ENCODE results near the gene EEF1A2. TPM values are rescaled to one million over a fixed set of nuclear protein-coding genes. Genes with fewer than 3 reads are reported as not detected.
"Not testable (repeated sequence)": the region's sequence is repeated elsewhere in the genome, so short reads cannot be mapped to it uniquely, and the experiment has no call there.

Gene EEF1A2
- total and polyA plus RNA-seq, 2 donors from 2014 or later: 1.5 to 18.1 TPM

GRCh38 chr20:63517376-63518309 is 18.8 kb upstream of the EEF1A2 start:
- no peak overlapping the region for H3K27ac ChIP-seq (ENCODE audit: low read depth in 2 of 2, low read length in 2 of 2)
- no peak for TF ChIP-seq CTCF (IDR thresholded peaks at IDR 0.05; ENCODE audit: borderline replicate concordance, extremely low read depth, insufficient read depth)
- no peak overlapping the region for H3K4me3 ChIP-seq (ENCODE audit: low read length in 3 of 3)
- H3K4me1 ChIP-seq (ENCODE audit: control insufficient read depth in 2 of 3, insufficient read depth in 2 of 3, low read depth in 1 of 3, low read length in 3 of 3): peaks cover 0 to 11% (median 0%) of the 10 kb centered on the region in 3 donors
- no peaks in the 10 kb centered on the region for H3K36me3 ChIP-seq (ENCODE audit: control insufficient read depth in 2 of 3, insufficient read depth in 3 of 3, low read length in 3 of 3)
- H3K27me3 ChIP-seq (ENCODE audit: control insufficient read depth, insufficient read depth, low read length): no peaks in the 10 kb centered on the region
- no peaks in the 10 kb centered on the region for H3K9me3 ChIP-seq (ENCODE audit: control insufficient read depth in 2 of 3, insufficient read depth in 1 of 3, low read length in 3 of 3)
- DNase-seq (peak in 1 of 5 donors; percentile 74), FAIRE-seq (no peak)
- intact Hi-C loops (cut with DNase I): no loop called here
- H3K9ac ChIP-seq (ENCODE audit: low read length in 3 of 3): no peak overlapping the region

GRCh38 chr20:63514520-63514919 is 15.6 kb upstream of the EEF1A2 start:
- H3K27me3 ChIP-seq (ENCODE audit: control insufficient read depth, insufficient read depth, low read length); intact Hi-C loops (cut with DNase I); FAIRE-seq; H3K9me3 ChIP-seq (ENCODE audit: control insufficient read depth in 2 of 3, insufficient read depth in 1 of 3, low read length in 3 of 3); H3K27ac ChIP-seq (ENCODE audit: low read depth in 2 of 2, low read length in 2 of 2); H3K4me3 ChIP-seq (ENCODE audit: low read length in 3 of 3); H3K4me1 ChIP-seq (ENCODE audit: control insufficient read depth in 2 of 3, insufficient read depth in 2 of 3, low read depth in 1 of 3, low read length in 3 of 3); H3K9ac ChIP-seq (ENCODE audit: low read length in 3 of 3); H3K36me3 ChIP-seq (ENCODE audit: control insufficient read depth in 2 of 3, insufficient read depth in 3 of 3, low read length in 3 of 3): not testable (repeated sequence)
- peak in 1 of 5 donors; percentile 39 for DNase-seq

- no peaks in the 10 kb centered on the region for H3K36me3 ChIP-seq (ENCODE audit: control insufficient read depth in 2 of 3, insufficient read depth in 3 of 3, low read length in 3 of 3)
- FAIRE-seq: no peak
- no peaks in the 10 kb centered on the region for H3K9me3 ChIP-seq (ENCODE audit: control insufficient read depth in 2 of 3, insufficient read depth in 1 of 3, low read length in 3 of 3)
- no peak for TF ChIP-seq CTCF (IDR thresholded peaks at IDR 0.05; ENCODE audit: borderline replicate concordance, extremely low read depth, insufficient read depth)
- H3K4me1 ChIP-seq (ENCODE audit: control insufficient read depth in 2 of 3, insufficient read depth in 2 of 3, low read depth in 1 of 3, low read length in 3 of 3): no peaks in the 10 kb centered on the region
- DNase-seq: no peak
- H3K27me3 ChIP-seq (ENCODE audit: control insufficient read depth, insufficient read depth, low read length): no peaks in the 10 kb centered on the region
- H3K27ac ChIP-seq (ENCODE audit: low read depth in 2 of 2, low read length in 2 of 2): no peak overlapping the region
- intact Hi-C loops (cut with DNase I): no loop called here
- H3K4me3 ChIP-seq (ENCODE audit: low read length in 3 of 3): no peak overlapping the region
- H3K9ac ChIP-seq (ENCODE audit: low read length in 3 of 3): no peak overlapping the region
These were observed 14.3 kb upstream of the EEF1A2 start for GRCh38 chr20:63513207-63513606.

- no peak for TF ChIP-seq CTCF (IDR thresholded peaks at IDR 0.05; ENCODE audit: borderline replicate concordance, extremely low read depth, insufficient read depth)
- Histone ChIP-seq H3K9ac (ENCODE audit: low read length in 3 of 3) (no peak overlapping the region), H3K4me1 (ENCODE audit: control insufficient read depth in 2 of 3, insufficient read depth in 2 of 3, low read depth in 1 of 3, low read length in 3 of 3) (no peaks in the 10 kb centered on the region), H3K9me3 (ENCODE audit: control insufficient read depth in 2 of 3, insufficient read depth in 1 of 3, low read length in 3 of 3) (peaks cover 0 to 14% (median 0%) of the 10 kb centered on the region in 3 donors), H3K4me3 (ENCODE audit: low read length in 3 of 3) (no peak overlapping the region), H3K36me3 (ENCODE audit: control insufficient read depth in 2 of 3, insufficient read depth in 3 of 3, low read length in 3 of 3) (no peaks in the 10 kb centered on the region), H3K27ac (ENCODE audit: low read depth in 2 of 2, low read length in 2 of 2) (no peak overlapping the region), H3K27me3 (ENCODE audit: control insufficient read depth, insufficient read depth, low read length) (no peaks in the 10 kb centered on the region)
- peak in 1 of 5 donors; percentile 13 for DNase-seq
- FAIRE-seq: no peak
- intact Hi-C loops (cut with DNase I): no loop called here
These were observed 10.2 kb upstream of the EEF1A2 start for GRCh38 chr20:63509088-63509564.

All from kidney (tissue), 14 donors.